ENCODE data around the gene KRTAP5-5. TPM values are rescaled to one million over a fixed set of nuclear protein-coding genes. Genes with fewer than 3 reads are reported as not detected.

KRTAP5-5 gene
- total and polyA plus RNA-seq, 2 of the 8 experiments (the other 6 are each of a cell fraction or from before 2014, with no cell fraction given) = 0.09 TPM; not detected in 1

- TF ChIP-seq MAX (IDR thresholded peaks at IDR 0.05) (peak; percentile 20; the same call in 1 of the 2 replicates), SIN3A (conservative IDR thresholded peaks at IDR 0.05 in 1 of 2, IDR thresholded peaks at IDR 0.05 in 1 of 2; ENCODE audit: low read depth in 1 of 2, low read length in 2 of 2) (peak in 1 of 2 experiments; percentile 50; a peak in 1 of 4 replicates), ZNF274 (IDR thresholded peaks at IDR 0.05; ENCODE audit: borderline replicate concordance, extremely low read depth, low read length) (no peak), NRF1 (IDR thresholded peaks at IDR 0.05; ENCODE audit: low read depth, low read length) (no peak), RAD21 (IDR thresholded peaks at IDR 0.05 in 1 of 2, conservative IDR thresholded peaks at IDR 0.05 in 1 of 2; ENCODE audit: low read depth in 2 of 2, low read length in 2 of 2) (peak; percentile 94 to 97), GABPA (IDR thresholded peaks at IDR 0.05; ENCODE audit: borderline replicate concordance, insufficient read depth, low read length) (peak; percentile 74; the same call in 1 of the 2 replicates)
Observed at GRCh38 chr11:1652771-1653540, 23.4 kb downstream of the KRTAP5-5 start (continued).
